K562 (cell line): Measurements from ENCODE around the gene ZMYND8. TPM values are rescaled to one million over a fixed set of nuclear protein-coding genes. Genes with fewer than 3 reads are reported as not detected.

ENCODE experiments used
- CEBPB ChIP-seq: fragments of 450-650 bp; IDR thresholded peaks from 2 replicates; pipeline ENCODE4 v1.6.1; 2016; ENCODE audit warnings: missing genetic modification characterization, missing compliant biosample characterization
- CSDE1 ChIP-seq, 2 experiments: fragments of 450-650 bp; IDR thresholded peaks; 2 replicates each; pipeline ENCODE4 v1.6.1; 2016; ENCODE audit warnings: mild to moderate bottlenecking in 1 of 2
- EHMT2 ChIP-seq: fragments of 450-650 bp; IDR thresholded peaks from 2 replicates; pipeline ENCODE4 v1.6.1; 2018; ENCODE audit warnings: antibody characterized with exemption
- ELF4 ChIP-seq: fragments of 450-650 bp; formaldehyde crosslinking; IDR thresholded peaks from 2 replicates; pipeline ENCODE4 v1.4.0; 2022; ENCODE audit warnings: missing genetic modification characterization
- ETS1 ChIP-seq: conservative IDR thresholded peaks from 2 replicates; pipeline ENCODE4 v1.6.1; 2011; ENCODE audit warnings: low read depth, mild to moderate bottlenecking, low read length; ENCODE audit not compliant: control insufficient read depth
- ETS2 ChIP-seq: IDR thresholded peaks from 2 replicates; pipeline ENCODE4 v1.6.1; 2016; ENCODE audit warnings: borderline replicate concordance, missing genetic modification characterization, mild to moderate bottlenecking, moderate library complexity, missing compliant biosample characterization; ENCODE audit not compliant: poor library complexity, severe bottlenecking
- EZH2 ChIP-seq: IDR thresholded peaks from 2 replicates; pipeline ENCODE4 v1.6.1; 2012; ENCODE audit warnings: low read depth, mild to moderate bottlenecking, inconsistent platforms, low read length, borderline replicate concordance
- FOXA3 ChIP-seq, 2 experiments: fragments of 450-650 bp in 1 of 2; sonication (generic) in 1 of 2; formaldehyde crosslinking; IDR thresholded peaks in 1 of 2; conservative IDR thresholded peaks in 1 of 2; 2 replicates each; pipeline versions ENCODE4 v1.4.0 to v1.8.0; 2020 to 2022; ENCODE audit warnings: mild to moderate bottlenecking in 2 of 2, missing genetic modification reagents in 1 of 2
- JUN ChIP-seq, 2 experiments: sonication (generic) in 1 of 2; formaldehyde crosslinking in 1 of 2; IDR thresholded peaks; 2 replicates each; pipeline versions ENCODE4 v1.6.1 to v1.8.0; 2012 to 2022; ENCODE audit warnings: borderline replicate concordance in 2 of 2, mild to moderate bottlenecking in 2 of 2, improper control_type of control experiment in 1 of 2, low read depth in 1 of 2, low read length in 1 of 2, missing genetic modification reagents in 1 of 2
- LARP7 ChIP-seq: fragments of 450-650 bp; IDR thresholded peaks from 2 replicates; pipeline ENCODE4 v1.6.1; 2016
- NFIC ChIP-seq: fragments of 450-650 bp; IDR thresholded peaks from 2 replicates; pipeline ENCODE4 v1.6.1; 2017; ENCODE audit warnings: mild to moderate bottlenecking, inconsistent platforms
- NONO ChIP-seq, 2 experiments: fragments of 200-400 bp in 1 of 2; fragments of 450-650 bp in 1 of 2; formaldehyde crosslinking in 1 of 2; IDR thresholded peaks; 2 replicates each; pipeline ENCODE4 v1.6.1; 2017; ENCODE audit warnings: low read depth in 2 of 2, mild to moderate bottlenecking in 2 of 2, moderate library complexity in 2 of 2, low read length in 1 of 2
- NR3C1 ChIP-seq: sonication (generic); formaldehyde crosslinking; IDR thresholded peaks from 2 replicates; pipeline ENCODE4 v1.8.1; 2022; ENCODE audit warnings: missing genetic modification reagents
- PHB2 ChIP-seq: fragments of 450-650 bp; IDR thresholded peaks from 2 replicates; pipeline ENCODE4 v1.6.1; 2017; ENCODE audit warnings: low read depth
- POU5F1 ChIP-seq: fragments of 150-350 bp; IDR thresholded peaks from 2 replicates; pipeline ENCODE4 v1.6.1; 2014; ENCODE audit warnings: borderline replicate concordance, low read length, low read depth, mild to moderate bottlenecking; ENCODE audit not compliant: partially characterized antibody
- RAD21 ChIP-seq, 2 experiments: fragments of 250-450 bp in 1 of 2; fragments of 450-650 bp in 1 of 2; sonication (Bioruptor Pico) in 1 of 2; formaldehyde crosslinking in 1 of 2; IDR thresholded peaks in 1 of 2; conservative IDR thresholded peaks in 1 of 2; 2 replicates each; pipeline versions ENCODE4 v1.4.0 to v1.8.0; 2020 to 2022; ENCODE audit warnings: mild to moderate bottlenecking in 2 of 2, moderate library complexity in 1 of 2
- RBM25 ChIP-seq: fragments of 200-400 bp; formaldehyde crosslinking; IDR thresholded peaks from 2 replicates; pipeline ENCODE4 v1.6.1; 2018; ENCODE audit warnings: low read length, low read depth, moderate library complexity; ENCODE audit not compliant: severe bottlenecking
- RBM39 ChIP-seq: fragments of 200-400 bp; formaldehyde crosslinking; optimal IDR thresholded peaks from 2 replicates; pipeline ENCODE3; 2018; ENCODE audit warnings: low read depth, low read length
- SETDB1 ChIP-seq: IDR thresholded peaks from one replicate; pipeline ENCODE4 v1.6.1; 2012; ENCODE audit warnings: low read length, control low read depth, inconsistent platforms
- SFPQ ChIP-seq: fragments of 200-400 bp; formaldehyde crosslinking; IDR thresholded peaks from 2 replicates; pipeline ENCODE4 v1.6.1; 2017; ENCODE audit warnings: mild to moderate bottlenecking, low read depth, low read length, moderate library complexity
- SMARCE1 ChIP-seq: fragments of 450-650 bp; IDR thresholded peaks from 2 replicates; pipeline ENCODE4 v1.7.1; 2016; ENCODE audit warnings: mild to moderate bottlenecking
- SPI1 ChIP-seq: IDR thresholded peaks from 2 replicates; pipeline ENCODE4 v1.6.1; 2011; ENCODE audit warnings: low read depth, low read length, control low read depth, borderline replicate concordance
- ZNF12 ChIP-seq: sonication (generic); formaldehyde crosslinking; IDR thresholded peaks from 2 replicates; pipeline ENCODE4 v1.4.0; 2020; ENCODE audit warnings: mild to moderate bottlenecking, missing genetic modification reagents
- ZNF146 ChIP-seq: IDR thresholded peaks from one replicate; pipeline ENCODE4 v1.6.1; 2018; ENCODE audit warnings: missing compliant biosample characterization; ENCODE audit not compliant: unreplicated experiment
- ZNF165 ChIP-seq: fragments of 250-450 bp; sonication (Bioruptor Pico); IDR thresholded peaks from 2 replicates; pipeline ENCODE4 v1.4.0; 2020; ENCODE audit warnings: borderline replicate concordance
- ZNF57 ChIP-seq: fragments of 450-650 bp; formaldehyde crosslinking; IDR thresholded peaks from 2 replicates; pipeline ENCODE4 v1.4.0; 2020; ENCODE audit warnings: mild to moderate bottlenecking, moderate library complexity
- ZNF79 ChIP-seq: fragments of 250-450 bp; sonication (Bioruptor Pico); IDR thresholded peaks from 2 replicates; pipeline ENCODE4 v1.4.0; 2020; ENCODE audit warnings: low read depth, mild to moderate bottlenecking, moderate library complexity
- polyA plus RNA-seq, 8 experiments: library from polyadenylated mRNA; depleted of rRNA in 4 of 8; stranded (reverse) in 5 of 8; unstranded in 3 of 8; fragments of >200 nt; fragmentation: Nextera tagmentation in 2 of 8; fragmentation: Illumina TruSeq in 1 of 8; extraction: Ambion mirVana in 2 of 8; extraction: Trizol in 1 of 8; gene quantifications; 2 replicates each; pipeline versions ENCODE4 v1.2.1 to v1.2.3, GENCODE V29; 2011 to 2014; ENCODE audit warnings: inconsistent platforms in 1 of 8, missing spikeins in 1 of 8
- total RNA-seq, 7 experiments: library from RNA; depleted of rRNA in 6 of 7; stranded (reverse); fragments of >200 nt in 6 of 7; fragmentation: Illumina TruSeq in 2 of 7; extraction: Trizol in 2 of 7; gene quantifications; 2 replicates each; pipeline versions ENCODE4 v1.2.1 to v1.2.3, GENCODE V29; 2011 to 2021; ENCODE audit warnings: low replicate concordance in 1 of 7

ZMYND8 gene
- total and polyA plus RNA-seq, 9 of the 15 experiments (the other 6 are each of a cell fraction or from before 2014, with no cell fraction given), result 31.8 to 148 (median 71.9) TPM

- TF ChIP-seq CSDE1 (IDR thresholded peaks at IDR 0.05) (0 out of 4 replicates have a peak, but pooled peaks of 1 of the 2 experiments have one; percentile 52), ETS1 (no peak), LARP7 (no peak), JUN (IDR thresholded peaks at IDR 0.05; ENCODE audit: borderline replicate concordance, low read depth, low read length) (no peak), JUN (CRISPR knock-in tag; IDR thresholded peaks at IDR 0.05; ENCODE audit: borderline replicate concordance) (no peak), ZNF146 (CRISPR knock-in tag) (no peak), ZNF165 (CRISPR knock-in tag) (no peak), FOXA3 (CRISPR knock-in tag; conservative IDR thresholded peaks at IDR 0.05 in 1 of 2, IDR thresholded peaks at IDR 0.05 in 1 of 2) (no peak), CEBPB (tag) (no peak), NFIC (no peak), ZNF79 (CRISPR knock-in tag) (peak; percentile 13; the same call in 1 of the 2 replicates), NR3C1 (CRISPR knock-in tag) (no peak), ELF4 (CRISPR knock-in tag) (no peak), PHB2 (no peak), RAD21 (CRISPR knock-in tag; conservative IDR thresholded peaks at IDR 0.05 in 1 of 2, IDR thresholded peaks at IDR 0.05 in 1 of 2) (no peak), RBM39 (peak; percentile 44), ZNF12 (CRISPR knock-in tag) (no peak), SFPQ (no peak), NONO (IDR thresholded peaks at IDR 0.05; ENCODE audit: low read depth in 2 of 2, low read length in 1 of 2) (no peak), RBM25 (no peak), SETDB1 (no peak), ZNF57 (CRISPR knock-in tag) (no peak), EHMT2 (no peak), POU5F1 (no peak), EZH2 (no peak), SPI1 (no peak), ETS2 (tag) (no peak), SMARCE1 (no peak)
These were observed 4.7 kb downstream of the ZMYND8 start (continued) for GRCh38 chr20:47351643-47352331.
